ENCODE data around the gene RACK1.

DNA sequence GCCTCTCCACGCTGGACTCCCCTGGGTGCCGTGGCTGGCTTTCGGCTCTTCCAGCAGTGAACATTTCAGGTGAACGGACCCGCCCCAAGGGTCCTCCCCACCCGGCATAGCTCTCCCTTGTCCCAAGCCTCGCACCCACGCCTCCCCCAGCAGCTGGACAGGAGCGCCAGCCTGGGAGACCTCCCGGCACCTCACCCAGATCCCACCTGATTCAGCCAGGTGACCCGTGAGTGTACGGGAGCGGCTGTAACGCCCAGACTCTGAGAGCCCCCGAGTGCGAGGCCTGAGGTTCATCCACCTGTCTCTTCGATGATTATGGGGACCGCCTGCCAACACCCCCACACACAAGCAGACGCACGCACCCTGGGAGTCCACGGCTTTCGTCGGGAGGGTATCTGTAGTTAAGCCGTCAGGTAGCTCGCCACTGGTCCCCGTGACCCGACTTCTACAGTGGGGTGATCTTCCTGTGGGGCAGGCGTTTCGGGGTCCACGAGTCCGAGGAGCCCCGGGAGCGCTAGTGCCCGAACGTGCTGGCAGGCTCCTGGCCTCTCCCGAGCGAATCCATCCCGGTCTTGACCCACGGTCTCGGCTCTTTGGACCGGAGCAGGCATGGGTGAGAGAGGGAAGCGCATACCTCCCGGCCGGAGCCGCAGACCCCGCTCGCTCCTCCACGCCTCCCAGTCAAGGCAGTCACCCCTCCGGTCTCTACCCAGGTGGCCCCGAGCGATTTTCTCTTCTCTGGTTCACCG lies 53.6 kb downstream of the RACK1 start:
- TF ChIP-seq, protein P1, sequence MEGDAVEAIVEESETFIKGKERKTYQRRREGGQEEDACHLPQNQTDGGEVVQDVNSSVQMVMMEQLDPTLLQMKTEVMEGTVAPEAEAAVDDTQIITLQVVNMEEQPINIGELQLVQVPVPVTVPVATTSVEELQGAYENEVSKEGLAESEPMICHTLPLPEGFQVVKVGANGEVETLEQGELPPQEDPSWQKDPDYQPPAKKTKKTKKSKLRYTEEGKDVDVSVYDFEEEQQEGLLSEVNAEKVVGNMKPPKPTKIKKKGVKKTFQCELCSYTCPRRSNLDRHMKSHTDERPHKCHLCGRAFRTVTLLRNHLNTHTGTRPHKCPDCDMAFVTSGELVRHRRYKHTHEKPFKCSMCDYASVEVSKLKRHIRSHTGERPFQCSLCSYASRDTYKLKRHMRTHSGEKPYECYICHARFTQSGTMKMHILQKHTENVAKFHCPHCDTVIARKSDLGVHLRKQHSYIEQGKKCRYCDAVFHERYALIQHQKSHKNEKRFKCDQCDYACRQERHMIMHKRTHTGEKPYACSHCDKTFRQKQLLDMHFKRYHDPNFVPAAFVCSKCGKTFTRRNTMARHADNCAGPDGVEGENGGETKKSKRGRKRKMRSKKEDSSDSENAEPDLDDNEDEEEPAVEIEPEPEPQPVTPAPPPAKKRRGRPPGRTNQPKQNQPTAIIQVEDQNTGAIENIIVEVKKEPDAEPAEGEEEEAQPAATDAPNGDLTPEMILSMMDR (conservative IDR thresholded peaks at IDR 0.05; ENCODE audit: low read depth, low read length), result no peak
- TF ChIP-seq MAZ (IDR thresholded peaks at IDR 0.05; ENCODE audit: borderline replicate concordance, low read depth, low read length) (no peak), POLR2A (IDR thresholded peaks at IDR 0.05; ENCODE audit: low read depth, low read length) (no peak), RFX5 (IDR thresholded peaks at IDR 0.05; ENCODE audit: low read depth, low read length) (no peak), MAFK (IDR thresholded peaks at IDR 0.05; ENCODE audit: low read depth, low read length) (no peak), SMC3 (IDR thresholded peaks at IDR 0.05; ENCODE audit: low read depth, low read length) (no peak), RCOR1 (IDR thresholded peaks at IDR 0.05; ENCODE audit: insufficient replicate concordance, low read length) (no peak), CEBPB (IDR thresholded peaks at IDR 0.05; ENCODE audit: low read depth, low read length) (no peak), ELK1 (IDR thresholded peaks at IDR 0.05; ENCODE audit: borderline replicate concordance, low read depth, low read length) (no peak), MXI1 (IDR thresholded peaks at IDR 0.05; ENCODE audit: borderline replicate concordance, low read depth, low read length) (no peak), RAD21 (IDR thresholded peaks at IDR 0.05; ENCODE audit: low read length) (no peak)
